SK-N-SH (cell line): ENCODE measurements around the gene DDX31. TPM values are rescaled to one million over a fixed set of nuclear protein-coding genes. Genes with fewer than 3 reads are reported as not detected.
A peak's percentile ranks its signal among the peaks of the same experiment; 100 is the strongest.

Source experiments
- CTCF ChIA-PET: fragments of 300-600, 350-600 bp; formaldehyde crosslinking; extraction: SDS; loops from one replicate; lab custom pipeline; 2021; lab: Yijun Ruan, JAX
- POLR2A ChIA-PET: fragments of 350-600 bp; sonication (Branson Sonifier 250); formaldehyde crosslinking; extraction: SDS; loops from one replicate; lab custom pipeline; 2020; ENCODE audit warnings: antibody characterized with exemption, inconsistent platforms; lab: Yijun Ruan, JAX
- DNase-seq: peaks from one replicate; pipeline ENCODE4 v3.0.0; 2012
- H2AFZ ChIP-seq: fragments of 200-600 bp; sonication (generic); 2 replicates; pipeline ENCODE4 v1.8.1; 2016; ENCODE audit warnings: antibody characterized with exemption, mild to moderate bottlenecking, low read depth
- H3F3A ChIP-seq: fragments of 200-600 bp; sonication (generic); replicated peaks from 2 replicates; pipeline ENCODE3; 2016; ENCODE audit warnings: antibody characterized with exemption, mild to moderate bottlenecking; ENCODE audit not compliant: insufficient read depth
- H3K27ac ChIP-seq, 2 experiments: fragments of 200-500 bp in 1 of 2; fragments of 200-600 bp in 1 of 2; sonication (Bioruptor generic) in 1 of 2; sonication (generic), shearing (Covaris generic) in 1 of 2; 2 replicates each; pipeline versions ENCODE4 v1.5.1 to v1.6.1; 2014 to 2016; ENCODE audit warnings: low read depth in 2 of 2, inconsistent platforms in 1 of 2, low read length in 1 of 2, mild to moderate bottlenecking in 1 of 2, mixed read lengths in 1 of 2
- H3K27me3 ChIP-seq: fragments of 200-600 bp; sonication (generic), shearing (Covaris generic); 2 replicates; pipeline ENCODE4 v1.6.1; 2016; ENCODE audit warnings: mixed run types; ENCODE audit not compliant: insufficient read depth
- H3K36me3 ChIP-seq, 2 experiments: fragments of 200-500 bp in 1 of 2; fragments of 200-600 bp in 1 of 2; sonication (Bioruptor generic) in 1 of 2; sonication (generic) in 1 of 2; replicated peaks in 1 of 2; 2 replicates each; pipeline versions ENCODE3 to v1.5.1; 2014 to 2016; ENCODE audit warnings: low read length in 1 of 2, mild to moderate bottlenecking in 1 of 2; ENCODE audit not compliant: insufficient read depth in 2 of 2, control insufficient read depth in 1 of 2
- H3K4me1 ChIP-seq, 2 experiments: fragments of 200-500 bp in 1 of 2; fragments of 200-600 bp in 1 of 2; sonication (Bioruptor generic) in 1 of 2; sonication (generic), shearing (Covaris generic) in 1 of 2; 2 replicates each; pipeline versions ENCODE4 v1.5.1 to v1.6.1; 2014 to 2016; ENCODE audit warnings: low read depth in 1 of 2, low read length in 1 of 2, mixed run types in 1 of 2; ENCODE audit not compliant: insufficient read depth in 2 of 2, control insufficient read depth in 1 of 2
- H3K4me2 ChIP-seq: fragments of 200-600 bp; sonication (generic), shearing (Covaris generic); 2 replicates; pipeline ENCODE4 v1.6.1; 2017; ENCODE audit warnings: mixed run types
- H3K4me3 ChIP-seq, 2 experiments: fragments of 200-500 bp in 1 of 2; fragments of 200-600 bp in 1 of 2; sonication (Bioruptor generic) in 1 of 2; sonication (generic), shearing (Covaris generic) in 1 of 2; 2 replicates each; pipeline versions ENCODE4 v1.5.1 to v1.8.1; 2014 to 2016; ENCODE audit warnings: low read depth in 2 of 2, inconsistent platforms in 1 of 2, low read length in 1 of 2, mild to moderate bottlenecking in 1 of 2, mixed read lengths in 1 of 2, moderate library complexity in 1 of 2
- H3K79me2 ChIP-seq: fragments of 200-600 bp; sonication (generic); 2 replicates; pipeline ENCODE4 v1.8.1; 2017; ENCODE audit warnings: mild to moderate bottlenecking; ENCODE audit not compliant: insufficient read depth
- H3K9ac ChIP-seq: fragments of 200-600 bp; sonication (generic); 2 replicates; pipeline ENCODE4 v1.6.1; 2017; ENCODE audit warnings: mixed run types
- H3K9me2 ChIP-seq: fragments of 200-600 bp; sonication (generic); 2 replicates; pipeline ENCODE4 v1.6.1; 2017; ENCODE audit warnings: mixed run types
- H3K9me3 ChIP-seq: fragments of 200-600 bp; sonication (generic); 2 replicates; pipeline ENCODE4 v1.6.1; 2017; ENCODE audit warnings: mixed run types, mild to moderate bottlenecking, moderate library complexity
- H4K20me1 ChIP-seq: fragments of 200-600 bp; sonication (generic); 2 replicates; pipeline ENCODE4 v1.6.1; 2017; ENCODE audit warnings: mild to moderate bottlenecking, mixed run types; ENCODE audit not compliant: insufficient read depth
- CHD2 ChIP-seq: fragments of 150-350 bp; IDR thresholded peaks from 2 replicates; pipeline ENCODE4 v1.6.1; 2018; ENCODE audit warnings: low read length; ENCODE audit not compliant: partially characterized antibody
- ELF1 ChIP-seq: IDR thresholded peaks from 2 replicates; pipeline ENCODE4 v1.4.0; 2012
- EP300 ChIP-seq, 2 experiments: IDR thresholded peaks; 2 replicates each; pipeline versions ENCODE4 v1.4.0 to v1.6.1; 2012; ENCODE audit warnings: borderline replicate concordance in 1 of 2, low read depth in 1 of 2, low read length in 1 of 2
- EZH2phosphoT487 ChIP-seq: fragments of 200-600 bp; sonication (generic); IDR thresholded peaks from 2 replicates; pipeline ENCODE4 v1.6.1; 2017; ENCODE audit warnings: low read depth, mixed run types, mild to moderate bottlenecking, antibody characterized with exemption, moderate library complexity, borderline replicate concordance
- FOXM1 ChIP-seq: IDR thresholded peaks from 2 replicates; pipeline ENCODE4 v1.4.0; 2012; ENCODE audit warnings: low read depth, mild to moderate bottlenecking
- NFIC ChIP-seq: IDR thresholded peaks from 2 replicates; pipeline ENCODE4 v1.4.0; 2012; ENCODE audit warnings: borderline replicate concordance
- NRF1 ChIP-seq: IDR thresholded peaks from 2 replicates; pipeline ENCODE4 v1.6.1; 2012; ENCODE audit warnings: low read depth, mild to moderate bottlenecking, low read length
- PBX3 ChIP-seq: IDR thresholded peaks from 2 replicates; pipeline ENCODE4; 2012
- RCOR1 ChIP-seq: fragments of 150-350 bp; IDR thresholded peaks from 2 replicates; pipeline ENCODE4 v1.6.1; 2017; ENCODE audit warnings: antibody characterized with exemption, low read length
- RFX5 ChIP-seq: IDR thresholded peaks from 2 replicates; pipeline ENCODE4 v1.6.1; 2012; ENCODE audit warnings: mild to moderate bottlenecking, improper control_type of control experiment, low read length
- RXRA ChIP-seq: IDR thresholded peaks from 2 replicates; pipeline ENCODE4 v1.4.0; 2012; ENCODE audit warnings: low read depth, mild to moderate bottlenecking, borderline replicate concordance
- USF1 ChIP-seq: IDR thresholded peaks from 2 replicates; pipeline ENCODE4 v1.4.0; 2012; ENCODE audit warnings: low read depth, borderline replicate concordance
- WGBS: methylation state at CpG from one replicate; pipeline ENCODE4 v1.1.6; 2017; ENCODE audit warnings: low lambda C conversion rate; 5-methylcytosine and 5-hydroxymethylcytosine counted together
- polyA plus RNA-seq, 3 experiments: library from polyadenylated mRNA; depleted of rRNA; stranded (reverse); fragments of >200 nt; gene quantifications; 2 replicates each; pipeline ENCODE4 v1.2.3, GENCODE V29; 2012
- TF ChIP-seq, protein P1 (sequence below): IDR thresholded peaks from 2 replicates; pipeline ENCODE4 v1.6.1; 2012; ENCODE audit warnings: mild to moderate bottlenecking, low read depth, low read length, moderate library complexity
- TF ChIP-seq, protein P2 (sequence below): fragments of 200-600 bp; sonication (generic); IDR thresholded peaks from 2 replicates; pipeline ENCODE4 v1.6.1; 2017; ENCODE audit warnings: antibody characterized with exemption, mild to moderate bottlenecking, moderate library complexity
- TF ChIP-seq, protein P3 (sequence below): fragments of 150-350 bp; IDR thresholded peaks from 2 replicates; pipeline ENCODE4 v1.6.1; 2017; ENCODE audit warnings: antibody characterized with exemption, low read length, low read depth, borderline replicate concordance
- TF ChIP-seq, protein P4 (sequence below): fragments of 150-350 bp; IDR thresholded peaks from 2 replicates; pipeline ENCODE4 v1.6.1; 2016; ENCODE audit warnings: mild to moderate bottlenecking, low read depth, low read length

The DDX31 gene
- polyA plus RNA-seq, 1 of the 3 experiments (the other 2 are of a cell fraction): 13.9 TPM

DNA sequence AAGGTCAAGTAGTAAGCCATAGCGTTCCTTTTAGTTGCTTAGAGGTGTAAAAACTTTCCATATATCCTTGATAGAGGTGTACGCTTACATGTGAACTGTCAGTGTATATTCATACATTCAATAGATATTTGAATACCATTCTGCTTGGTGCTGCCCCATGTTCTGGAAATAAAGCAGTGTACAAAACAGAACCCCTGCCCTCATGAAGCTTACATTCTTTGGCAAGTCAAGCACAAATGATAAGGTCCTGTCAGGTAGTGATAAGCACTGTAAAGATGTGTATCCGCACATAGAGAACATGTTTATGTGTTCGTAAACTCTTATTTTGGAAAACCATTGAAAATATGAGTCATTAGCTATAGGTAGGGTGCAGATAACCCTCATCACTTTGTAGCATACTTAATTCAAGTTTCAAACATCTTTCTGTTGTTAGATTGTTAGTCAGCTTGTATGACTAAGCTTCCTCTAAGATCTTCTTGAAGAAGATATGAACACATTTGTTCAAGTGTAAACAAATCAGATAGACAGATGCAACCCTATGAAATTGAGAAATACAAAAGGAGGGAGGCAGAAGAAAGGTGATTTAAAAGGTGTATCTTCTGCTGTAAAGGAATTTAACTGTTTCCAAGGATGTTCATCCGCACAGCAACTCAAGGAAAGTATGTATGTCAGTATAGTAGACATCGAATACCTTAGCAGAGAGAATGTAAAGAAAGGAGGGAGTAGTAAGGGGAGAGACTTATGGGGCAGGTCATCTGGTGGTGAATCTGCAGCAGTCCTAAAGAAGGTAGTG is 2.0 kb upstream of the DDX31 start:
- Histone ChIP-seq H3K4me3 (peak overlapping the region; percentile 97 to 98), H3F3A (peaks cover 6% of the 10 kb centered on the region), H3K9ac (peak overlapping the region; percentile 95; the same call in 1 of the 2 replicates), H3K9me3 (no peaks in the 10 kb centered on the region), H3K79me2 (peaks cover 89% of the 10 kb centered on the region), H3K4me1 (peaks cover 0 to 15% of the 10 kb centered on the region in 2 experiments; a peak in 2 of 4 replicates), H2AFZ (no peak overlapping the region), H3K27me3 (no peaks in the 10 kb centered on the region), H4K20me1 (peaks cover 55% of the 10 kb centered on the region), H3K36me3 (peaks cover 0 to 8% of the 10 kb centered on the region in 2 experiments), H3K4me2 (peak overlapping the region; percentile 97), H3K27ac (peak overlapping the region in 1 of 2 experiments; percentile 99; a peak in 1 of 4 replicates), H3K9me2 (no peaks in the 10 kb centered on the region)
- DNase-seq: no peak
- TF ChIP-seq NRF1: no peak
- TF ChIP-seq CHD2: no peak
- TF ChIP-seq, protein P1, sequence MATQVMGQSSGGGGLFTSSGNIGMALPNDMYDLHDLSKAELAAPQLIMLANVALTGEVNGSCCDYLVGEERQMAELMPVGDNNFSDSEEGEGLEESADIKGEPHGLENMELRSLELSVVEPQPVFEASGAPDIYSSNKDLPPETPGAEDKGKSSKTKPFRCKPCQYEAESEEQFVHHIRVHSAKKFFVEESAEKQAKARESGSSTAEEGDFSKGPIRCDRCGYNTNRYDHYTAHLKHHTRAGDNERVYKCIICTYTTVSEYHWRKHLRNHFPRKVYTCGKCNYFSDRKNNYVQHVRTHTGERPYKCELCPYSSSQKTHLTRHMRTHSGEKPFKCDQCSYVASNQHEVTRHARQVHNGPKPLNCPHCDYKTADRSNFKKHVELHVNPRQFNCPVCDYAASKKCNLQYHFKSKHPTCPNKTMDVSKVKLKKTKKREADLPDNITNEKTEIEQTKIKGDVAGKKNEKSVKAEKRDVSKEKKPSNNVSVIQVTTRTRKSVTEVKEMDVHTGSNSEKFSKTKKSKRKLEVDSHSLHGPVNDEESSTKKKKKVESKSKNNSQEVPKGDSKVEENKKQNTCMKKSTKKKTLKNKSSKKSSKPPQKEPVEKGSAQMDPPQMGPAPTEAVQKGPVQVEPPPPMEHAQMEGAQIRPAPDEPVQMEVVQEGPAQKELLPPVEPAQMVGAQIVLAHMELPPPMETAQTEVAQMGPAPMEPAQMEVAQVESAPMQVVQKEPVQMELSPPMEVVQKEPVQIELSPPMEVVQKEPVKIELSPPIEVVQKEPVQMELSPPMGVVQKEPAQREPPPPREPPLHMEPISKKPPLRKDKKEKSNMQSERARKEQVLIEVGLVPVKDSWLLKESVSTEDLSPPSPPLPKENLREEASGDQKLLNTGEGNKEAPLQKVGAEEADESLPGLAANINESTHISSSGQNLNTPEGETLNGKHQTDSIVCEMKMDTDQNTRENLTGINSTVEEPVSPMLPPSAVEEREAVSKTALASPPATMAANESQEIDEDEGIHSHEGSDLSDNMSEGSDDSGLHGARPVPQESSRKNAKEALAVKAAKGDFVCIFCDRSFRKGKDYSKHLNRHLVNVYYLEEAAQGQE: no peak
- no peak for TF ChIP-seq FOXM1
- TF ChIP-seq RXRA: no peak
- TF ChIP-seq RCOR1: no peak
- no peak for TF ChIP-seq PBX3
- TF ChIP-seq, protein P2, sequence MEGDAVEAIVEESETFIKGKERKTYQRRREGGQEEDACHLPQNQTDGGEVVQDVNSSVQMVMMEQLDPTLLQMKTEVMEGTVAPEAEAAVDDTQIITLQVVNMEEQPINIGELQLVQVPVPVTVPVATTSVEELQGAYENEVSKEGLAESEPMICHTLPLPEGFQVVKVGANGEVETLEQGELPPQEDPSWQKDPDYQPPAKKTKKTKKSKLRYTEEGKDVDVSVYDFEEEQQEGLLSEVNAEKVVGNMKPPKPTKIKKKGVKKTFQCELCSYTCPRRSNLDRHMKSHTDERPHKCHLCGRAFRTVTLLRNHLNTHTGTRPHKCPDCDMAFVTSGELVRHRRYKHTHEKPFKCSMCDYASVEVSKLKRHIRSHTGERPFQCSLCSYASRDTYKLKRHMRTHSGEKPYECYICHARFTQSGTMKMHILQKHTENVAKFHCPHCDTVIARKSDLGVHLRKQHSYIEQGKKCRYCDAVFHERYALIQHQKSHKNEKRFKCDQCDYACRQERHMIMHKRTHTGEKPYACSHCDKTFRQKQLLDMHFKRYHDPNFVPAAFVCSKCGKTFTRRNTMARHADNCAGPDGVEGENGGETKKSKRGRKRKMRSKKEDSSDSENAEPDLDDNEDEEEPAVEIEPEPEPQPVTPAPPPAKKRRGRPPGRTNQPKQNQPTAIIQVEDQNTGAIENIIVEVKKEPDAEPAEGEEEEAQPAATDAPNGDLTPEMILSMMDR: no peak
- no peak for TF ChIP-seq EP300 (IDR thresholded peaks at IDR 0.05; ENCODE audit: borderline replicate concordance in 1 of 2, low read depth in 1 of 2, low read length in 1 of 2)
- TF ChIP-seq ELF1: no peak
- TF ChIP-seq, protein P3, sequence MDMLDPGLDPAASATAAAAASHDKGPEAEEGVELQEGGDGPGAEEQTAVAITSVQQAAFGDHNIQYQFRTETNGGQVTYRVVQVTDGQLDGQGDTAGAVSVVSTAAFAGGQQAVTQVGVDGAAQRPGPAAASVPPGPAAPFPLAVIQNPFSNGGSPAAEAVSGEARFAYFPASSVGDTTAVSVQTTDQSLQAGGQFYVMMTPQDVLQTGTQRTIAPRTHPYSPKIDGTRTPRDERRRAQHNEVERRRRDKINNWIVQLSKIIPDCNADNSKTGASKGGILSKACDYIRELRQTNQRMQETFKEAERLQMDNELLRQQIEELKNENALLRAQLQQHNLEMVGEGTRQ: no peak
- no peak for TF ChIP-seq EZH2phosphoT487
- no peak for TF ChIP-seq RFX5
- no peak for TF ChIP-seq NFIC
- TF ChIP-seq USF1: no peak
- TF ChIP-seq, protein P4, sequence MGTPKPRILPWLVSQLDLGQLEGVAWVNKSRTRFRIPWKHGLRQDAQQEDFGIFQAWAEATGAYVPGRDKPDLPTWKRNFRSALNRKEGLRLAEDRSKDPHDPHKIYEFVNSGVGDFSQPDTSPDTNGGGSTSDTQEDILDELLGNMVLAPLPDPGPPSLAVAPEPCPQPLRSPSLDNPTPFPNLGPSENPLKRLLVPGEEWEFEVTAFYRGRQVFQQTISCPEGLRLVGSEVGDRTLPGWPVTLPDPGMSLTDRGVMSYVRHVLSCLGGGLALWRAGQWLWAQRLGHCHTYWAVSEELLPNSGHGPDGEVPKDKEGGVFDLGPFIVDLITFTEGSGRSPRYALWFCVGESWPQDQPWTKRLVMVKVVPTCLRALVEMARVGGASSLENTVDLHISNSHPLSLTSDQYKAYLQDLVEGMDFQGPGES: no peak
- WGBS: 90% methylated on average over 6 of the region's 6 CpGs
- ChIA-PET CTCF (interaction anchor here (1.0 to 4.8 kb wide), 2 partner anchors 128 to 412 kb away, joined by 3 to 37 read pairs; no protein-coding TSS in a partner anchor), POLR2A (interaction anchor here (3.5 kb wide), 1 partner anchor 127 kb away, joined by 32 read pairs; no protein-coding TSS in a partner anchor)
